IMR-90 (cell line): ENCODE data around the gene CELA3B. TPM values are rescaled to one million over a fixed set of nuclear protein-coding genes. Genes with fewer than 3 reads are reported as not detected.
"Not testable (repeated sequence)": the region's sequence is repeated elsewhere in the genome, so short reads cannot be mapped to it uniquely, and the experiment has no call there.

Source experiments
- ATAC-seq: fragments of 200-7000 bp; cut with Tn5 transposase; 2 replicates; pipeline ENCODE4 v1.9.1; 2020; ENCODE audit warnings: low read depth, mild to moderate bottlenecking, moderate library complexity
- BruUV-seq: library from RNA; stranded (reverse); fragments of 400-500 nt; replicated peaks from 2 replicates; lab custom pipeline; 2021; lab: Mats Ljungman, UMichigan
- CTCF ChIA-PET: fragments of 300-600 bp; formaldehyde crosslinking; extraction: SDS; loops from one replicate; lab custom pipeline; 2021; ENCODE audit warnings: antibody characterized with exemption; lab: Yijun Ruan, JAX
- POLR2A ChIA-PET: fragments of 300-600 bp; sonication (Branson Sonifier 250); formaldehyde crosslinking; loops from one replicate; lab custom pipeline; 2022; ENCODE audit warnings: antibody characterized with exemption; ENCODE audit not compliant: unreplicated experiment; lab: Charles Lee
- DNase-seq: peaks from one replicate; pipeline ENCODE4 v3.0.0; 2013
- H2AFZ ChIP-seq: replicated peaks from 2 replicates; pipeline ENCODE3; 2013; ENCODE audit warnings: low read length, mild to moderate bottlenecking; ENCODE audit not compliant: poor library complexity
- H2AK5ac ChIP-seq: 2 replicates; pipeline ENCODE4 v1.6.1; 2013; ENCODE audit warnings: low read depth, low read length, inconsistent platforms
- H2AK9ac ChIP-seq: replicated peaks from 2 replicates; pipeline ENCODE3; 2013; ENCODE audit warnings: mild to moderate bottlenecking, low read depth, low read length, moderate library complexity; ENCODE audit not compliant: poor library complexity
- H2BK120ac ChIP-seq: 2 replicates; pipeline ENCODE4 v1.6.1; 2013; ENCODE audit warnings: low read depth, low read length, inconsistent platforms
- H2BK15ac ChIP-seq: 3 replicates; pipeline ENCODE4 v1.6.1; 2013; ENCODE audit warnings: low read depth, low read length, inconsistent platforms
- H2BK20ac ChIP-seq: 2 replicates; pipeline ENCODE4 v1.6.1; 2013; ENCODE audit warnings: low read depth, mild to moderate bottlenecking, inconsistent platforms, low read length, moderate library complexity
- H2BK5ac ChIP-seq: 2 replicates; pipeline ENCODE4 v1.6.1; 2013; ENCODE audit warnings: mild to moderate bottlenecking, low read depth, low read length, inconsistent platforms; ENCODE audit not compliant: poor library complexity, severe bottlenecking
- H3K14ac ChIP-seq: replicated peaks from 2 replicates; pipeline ENCODE4 v1.6.1; 2013; ENCODE audit warnings: low read depth, low read length, inconsistent platforms
- H3K18ac ChIP-seq: 2 replicates; pipeline ENCODE4 v1.6.1; 2013; ENCODE audit warnings: low read depth, low read length, control low read depth
- H3K23ac ChIP-seq: 2 replicates; pipeline ENCODE4 v1.6.1; 2013; ENCODE audit warnings: low read depth, low read length, inconsistent platforms
- H3K27ac ChIP-seq: 2 replicates; pipeline ENCODE4 v1.5.1; 2013; ENCODE audit warnings: mild to moderate bottlenecking, control low read depth, low read length; ENCODE audit not compliant: insufficient read depth
- H3K27me3 ChIP-seq: 2 replicates; pipeline ENCODE4 v1.6.1; 2013; ENCODE audit warnings: low read length; ENCODE audit not compliant: control insufficient read depth, insufficient read depth
- H3K36me3 ChIP-seq: 2 replicates; pipeline ENCODE4 v1.6.1; 2013; ENCODE audit warnings: low read length, mixed read lengths; ENCODE audit not compliant: control insufficient read depth, insufficient read depth
- H3K4ac ChIP-seq: 2 replicates; pipeline ENCODE4 v1.6.1; 2013; ENCODE audit warnings: low read depth, low read length, inconsistent platforms
- H3K4me1 ChIP-seq: 2 replicates; pipeline ENCODE4 v1.6.1; 2013; ENCODE audit warnings: low read length, mixed read lengths; ENCODE audit not compliant: control insufficient read depth, insufficient read depth
- H3K4me2 ChIP-seq: 2 replicates; pipeline ENCODE4 v1.6.1; 2013; ENCODE audit warnings: low read depth, mild to moderate bottlenecking, control low read depth, low read length, moderate library complexity
- H3K4me3 ChIP-seq: 2 replicates; pipeline ENCODE4 v1.5.1; 2013; ENCODE audit warnings: low read depth, mild to moderate bottlenecking, control low read depth, low read length, moderate library complexity; ENCODE audit not compliant: insufficient read depth
- H3K56ac ChIP-seq: 2 replicates; pipeline ENCODE4 v1.6.1; 2013; ENCODE audit warnings: low read length, inconsistent platforms; ENCODE audit not compliant: insufficient read depth; ENCODE audit errors: extremely low read depth
- H3K79me1 ChIP-seq, 2 experiments: 2 replicates each; pipeline ENCODE4 v1.6.1; 2013; ENCODE audit warnings: low read length in 2 of 2, inconsistent platforms in 1 of 2, low read depth in 1 of 2
- H3K9ac ChIP-seq: 2 replicates; pipeline ENCODE4 v1.6.1; 2013; ENCODE audit warnings: low read depth, low read length, control low read depth
- H3K9me1 ChIP-seq: 2 replicates; pipeline ENCODE4 v1.6.1; 2013; ENCODE audit warnings: low read length, inconsistent platforms; ENCODE audit not compliant: insufficient read depth
- H3K9me3 ChIP-seq: 2 replicates; pipeline ENCODE4 v1.6.1; 2013; ENCODE audit warnings: low read length; ENCODE audit not compliant: control insufficient read depth, insufficient read depth
- H4K20me1 ChIP-seq: 2 replicates; pipeline ENCODE4 v1.6.1; 2013; ENCODE audit warnings: low read length, inconsistent platforms; ENCODE audit not compliant: insufficient read depth
- H4K5ac ChIP-seq: 2 replicates; pipeline ENCODE4 v1.6.1; 2013; ENCODE audit warnings: mild to moderate bottlenecking, low read depth, low read length, control low read depth
- H4K8ac ChIP-seq, 2 experiments: 2 replicates each; pipeline ENCODE4 v1.6.1; 2013; ENCODE audit warnings: low read depth in 2 of 2, low read length in 2 of 2, control low read depth in 1 of 2, inconsistent platforms in 1 of 2
- H4K91ac ChIP-seq: 2 replicates; pipeline ENCODE4 v1.6.1; 2013; ENCODE audit warnings: low read depth, low read length, inconsistent platforms; ENCODE audit not compliant: insufficient read depth
- WGBS, 2 experiments: methylation state at CpG; one replicate each; pipeline versions ENCODE4 v1.1.5 to v1.1.7; 2013; ENCODE audit warnings: missing lambda C conversion rate in 2 of 2; ENCODE audit not compliant: insufficient read length in 1 of 2; ENCODE audit errors: extremely low coverage in 2 of 2; 5-methylcytosine and 5-hydroxymethylcytosine counted together
- dilution Hi-C: fragments of 300-500 bp; cut with HindIII; formaldehyde crosslinking; loops from one replicate; pipeline ENCODE4 v1.14.3; 2018; ENCODE audit warnings: low sequenced_read_pairs; ENCODE audit not compliant: unreplicated experiment
- in situ Hi-C: fragments of 300-500 bp; cut with MboI; formaldehyde crosslinking; loops from 3 replicates; pipeline ENCODE4 v1.14.3; 2019; ENCODE audit warnings: low sequenced_read_pairs, inconsistent platforms, mixed read lengths
- intact Hi-C: fragments of 100-400 bp; cut with micrococcal nuclease; formaldehyde crosslinking; loops from 2 replicates; pipeline ENCODE4 v1.10.0; 2022
- polyA plus RNA-seq, 3 experiments: library from polyadenylated mRNA; depleted of rRNA; stranded (reverse); fragments of >200 nt; gene quantifications; 2 replicates each; pipeline ENCODE4 v1.2.3, GENCODE V29; 2012; ENCODE audit warnings: low replicate concordance in 1 of 3
- total RNA-seq: library from RNA; depleted of rRNA; stranded (reverse); fragments of >200 nt; gene quantifications from 2 replicates; pipeline ENCODE4 v1.2.3, GENCODE V29; 2012

Gene CELA3B
- total and polyA plus RNA-seq, 2 of the 4 experiments (the other 2 are of a cell fraction) = not detected

DNA sequence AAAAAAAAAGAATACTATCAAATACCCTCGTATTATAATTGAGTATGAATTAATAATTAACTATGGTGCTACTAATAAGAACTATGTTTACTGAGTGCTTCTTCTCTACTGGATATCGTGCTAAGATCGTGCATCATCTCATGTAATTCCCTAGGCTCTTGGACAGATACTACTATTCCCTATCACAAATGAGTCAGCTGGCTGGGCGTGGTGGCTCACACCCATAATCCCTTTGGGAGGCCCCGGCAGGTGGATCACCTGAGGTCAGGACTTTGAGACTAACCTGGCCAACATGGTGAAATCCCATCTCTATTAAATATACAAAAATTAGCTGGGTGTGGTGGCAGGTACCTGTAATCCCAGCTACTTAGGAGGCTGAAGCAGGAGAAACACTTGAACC lies 9.1 kb downstream of the CELA3B start:
- H2AK5ac ChIP-seq, H3K27me3 ChIP-seq, dilution Hi-C loops, H3K18ac ChIP-seq, H3K56ac ChIP-seq, ATAC-seq, H4K91ac ChIP-seq, in situ Hi-C loops, H3K9ac ChIP-seq, H3K79me1 ChIP-seq, H3K9me1 ChIP-seq, H2BK15ac ChIP-seq, BruUV-seq, H3K23ac ChIP-seq, H3K9me3 ChIP-seq, H3K4me2 ChIP-seq, H2AFZ ChIP-seq, H2BK5ac ChIP-seq, POLR2A ChIA-PET, H2AK9ac ChIP-seq, H3K4me1 ChIP-seq, CTCF ChIA-PET, intact Hi-C loops, H3K36me3 ChIP-seq, H3K4me3 ChIP-seq, H3K4ac ChIP-seq, H2BK120ac ChIP-seq, H3K14ac ChIP-seq, H2BK20ac ChIP-seq, H4K8ac ChIP-seq, H4K5ac ChIP-seq, H4K20me1 ChIP-seq, DNase-seq, H3K27ac ChIP-seq: not testable (repeated sequence)
- WGBS, 2 experiments = no CpG with 5 or more reads among the region's 5 CpGs

GRCh38 chr1:21986386-21986785 lies 9.6 kb downstream of the CELA3B start:
- not testable (repeated sequence) for H2BK5ac ChIP-seq, H2AFZ ChIP-seq

More at GRCh38 chr1:21986386-21986785, 9.6 kb downstream of the CELA3B start:
- H3K27me3 ChIP-seq, dilution Hi-C loops, H3K9me3 ChIP-seq, H3K23ac ChIP-seq, H3K4me3 ChIP-seq, BruUV-seq, H4K91ac ChIP-seq, ATAC-seq, H3K36me3 ChIP-seq, H3K9me1 ChIP-seq, H3K14ac ChIP-seq, H4K5ac ChIP-seq, H2BK15ac ChIP-seq, H3K4me1 ChIP-seq, H3K79me1 ChIP-seq, H3K18ac ChIP-seq, H3K4me2 ChIP-seq, H2AK9ac ChIP-seq, H2AK5ac ChIP-seq, H2BK20ac ChIP-seq, H3K27ac ChIP-seq, H2BK120ac ChIP-seq, H3K56ac ChIP-seq, DNase-seq, in situ Hi-C loops, CTCF ChIA-PET, H4K8ac ChIP-seq, POLR2A ChIA-PET, intact Hi-C loops, H3K9ac ChIP-seq, H4K20me1 ChIP-seq, H3K4ac ChIP-seq: not testable (repeated sequence)
- no CpG with 5 or more reads among the region's 12 CpGs for WGBS, 2 experiments
